Measurements from ENCODE around the gene RAB38.
A peak's percentile ranks its signal among the peaks of the same experiment; 100 is the strongest.

The RAB38 gene

GRCh38 chr11:88174709-88175568 is at the start of gene RAB38:
TSS of gene RAB38 (minus strand) at chr11:88175443. CDS start at chr11:88175384, 59 bp downstream.
- DNase-seq (ENCODE audit: low spot score), result peak; percentile 90

GRCh38 chr11:88213406-88213805 is 38.2 kb upstream of the RAB38 start:
- DNase-seq (ENCODE audit: low spot score), result no peak

GRCh38 chr11:88212300-88212699 is 37.1 kb upstream of the RAB38 start:
- no peak for DNase-seq (ENCODE audit: low spot score)

GRCh38 chr11:88208745-88209144 is 33.5 kb upstream of the RAB38 start:
- no peak for DNase-seq (ENCODE audit: low spot score)

GRCh38 chr11:88206751-88207150 is 31.5 kb upstream of the RAB38 start:
- DNase-seq (ENCODE audit: low spot score), result no peak

- DNase-seq (ENCODE audit: low spot score), result no peak
Observed at GRCh38 chr11:88204353-88204752, 29.1 kb upstream of the RAB38 start.

GRCh38 chr11:88203604-88204003 is 28.4 kb upstream of the RAB38 start:
- DNase-seq (ENCODE audit: low spot score), result no peak

- DNase-seq (ENCODE audit: low spot score), result no peak
Observed at GRCh38 chr11:88202498-88202897, 27.3 kb upstream of the RAB38 start.

- no peak for DNase-seq (ENCODE audit: low spot score)
Observed at GRCh38 chr11:88196393-88196792, 21.1 kb upstream of the RAB38 start.

GRCh38 chr11:88195908-88196307 is 20.7 kb upstream of the RAB38 start:
- DNase-seq (ENCODE audit: low spot score), result no peak

- DNase-seq (ENCODE audit: low spot score), result no peak
Observed at GRCh38 chr11:88194990-88195389, 19.7 kb upstream of the RAB38 start.

GRCh38 chr11:88193278-88193677 is 18.0 kb upstream of the RAB38 start:
- DNase-seq (ENCODE audit: low spot score), result no peak

- DNase-seq (ENCODE audit: low spot score), result no peak
Observed at GRCh38 chr11:88188932-88189253, 13.7 kb upstream of the RAB38 start.

- DNase-seq (ENCODE audit: low spot score), result no peak
Observed at GRCh38 chr11:88188251-88188931, 13.1 kb upstream of the RAB38 start.

GRCh38 chr11:88183233-88183632 is 8.0 kb upstream of the RAB38 start:
- DNase-seq (ENCODE audit: low spot score), result no peak

- no peak for DNase-seq (ENCODE audit: low spot score)
Observed at GRCh38 chr11:88181776-88182175, 6.5 kb upstream of the RAB38 start.

GRCh38 chr11:88179971-88180629 is 4.9 kb upstream of the RAB38 start:
- peak; percentile 10 for DNase-seq (ENCODE audit: low spot score)

GRCh38 chr11:88179141-88179540 is 3.9 kb upstream of the RAB38 start:
- no peak for DNase-seq (ENCODE audit: low spot score)

GRCh38 chr11:88178191-88178590 is 2.9 kb upstream of the RAB38 start:
- no peak for DNase-seq (ENCODE audit: low spot score)

GRCh38 chr11:88175569-88176075 is 379 bp upstream of the RAB38 start:
- peak; percentile 45 for DNase-seq (ENCODE audit: low spot score)

GRCh38 chr11:88173956-88174355 is 1.3 kb downstream of the RAB38 start:
- DNase-seq (ENCODE audit: low spot score), result peak; percentile 4

- DNase-seq (ENCODE audit: low spot score), result no peak
Observed at GRCh38 chr11:88171982-88172381, 3.3 kb downstream of the RAB38 start.

- no peak for DNase-seq (ENCODE audit: low spot score)
Observed at GRCh38 chr11:88170673-88171072, 4.6 kb downstream of the RAB38 start.

Data from RKO (cell line).